HepG2 (cell line): Measurements from ENCODE around the gene NFYC. TPM values are rescaled to one million over a fixed set of nuclear protein-coding genes. Genes with fewer than 3 reads are reported as not detected.

Source experiments
- ARNT ChIP-seq: fragments of 450-650 bp; IDR thresholded peaks from 2 replicates; pipeline ENCODE4 v1.6.1; 2017
- HNF4A ChIP-seq: sonication (generic); formaldehyde crosslinking; IDR thresholded peaks from 2 replicates; pipeline ENCODE4 v1.4.0; 2020; ENCODE audit warnings: missing genetic modification reagents
- NR2F6 ChIP-seq, 2 experiments: IDR thresholded peaks; 2 replicates each; pipeline ENCODE4 v1.6.1; 2016; ENCODE audit warnings: antibody characterized with exemption in 1 of 2, mild to moderate bottlenecking in 1 of 2
- POGZ ChIP-seq: sonication (generic); formaldehyde crosslinking; IDR thresholded peaks from 2 replicates; pipeline ENCODE4 v1.4.0; 2020; ENCODE audit warnings: mild to moderate bottlenecking, missing genetic modification reagents
- SMARCE1 ChIP-seq: fragments of 450-650 bp; IDR thresholded peaks from 2 replicates; pipeline ENCODE4 v1.6.1; 2017; ENCODE audit warnings: borderline replicate concordance
- SMYD3 ChIP-seq: sonication (generic); formaldehyde crosslinking; IDR thresholded peaks from 2 replicates; pipeline ENCODE4 v1.8.1; 2023; ENCODE audit warnings: mild to moderate bottlenecking, missing genetic modification reagents
- SNRNP70 ChIP-seq: fragments of 200-400 bp; formaldehyde crosslinking; IDR thresholded peaks from 2 replicates; pipeline ENCODE4 v1.6.1; 2017; ENCODE audit warnings: mild to moderate bottlenecking, low read depth, low read length, moderate library complexity
- TSC22D2 ChIP-seq: sonication (generic); formaldehyde crosslinking; IDR thresholded peaks from 2 replicates; pipeline ENCODE4 v1.5.1; 2020; ENCODE audit warnings: missing genetic modification reagents, mild to moderate bottlenecking, borderline replicate concordance
- ZNF160 ChIP-seq: sonication (generic); formaldehyde crosslinking; IDR thresholded peaks from 2 replicates; pipeline ENCODE4 v1.8.0; 2022; ENCODE audit warnings: mild to moderate bottlenecking, inconsistent platforms, missing genetic modification reagents
- ZNF30 ChIP-seq: sonication (generic); formaldehyde crosslinking; IDR thresholded peaks from 2 replicates; pipeline ENCODE4 v1.5.0; 2020; ENCODE audit warnings: mild to moderate bottlenecking, missing genetic modification reagents
- ZNF335 ChIP-seq: sonication (generic); formaldehyde crosslinking; IDR thresholded peaks from 2 replicates; pipeline ENCODE4 v1.4.0; 2020; ENCODE audit warnings: missing genetic modification reagents
- ZNF34 ChIP-seq: sonication (generic); formaldehyde crosslinking; IDR thresholded peaks from 2 replicates; pipeline ENCODE4 v1.4.0; 2020; ENCODE audit warnings: mild to moderate bottlenecking, missing genetic modification reagents, borderline replicate concordance
- ZNF678 ChIP-seq: sonication (generic); formaldehyde crosslinking; IDR thresholded peaks from 2 replicates; pipeline ENCODE4 v1.4.0; 2020; ENCODE audit warnings: mild to moderate bottlenecking, missing genetic modification reagents
- polyA plus RNA-seq, 8 experiments: library from polyadenylated mRNA; depleted of rRNA in 3 of 8; stranded (reverse) in 7 of 8; unstranded in 1 of 8; fragments of >200 nt; fragmentation: Illumina TruSeq in 4 of 8; extraction: Trizol in 4 of 8; gene quantifications; 2 replicates each; pipeline versions ENCODE4 v1.2.1 to v1.2.3, GENCODE V29; 2011 to 2016; ENCODE audit warnings: low read depth in 4 of 8, missing spikeins in 1 of 8, mixed read lengths in 1 of 8; ENCODE audit not compliant: insufficient read depth in 1 of 8
- total RNA-seq, 5 experiments: library from RNA; depleted of rRNA; stranded (reverse); fragments of >200 nt; fragmentation: Illumina TruSeq; extraction: Trizol; gene quantifications; 2 replicates each; pipeline ENCODE4 v1.2.3, GENCODE V29; 2016; ENCODE audit warnings: low read depth in 1 of 5
- TF ChIP-seq, protein P1 (sequence below): sonication (generic); formaldehyde crosslinking; IDR thresholded peaks from 2 replicates; pipeline ENCODE4 v1.5.1; 2020; ENCODE audit warnings: missing genetic modification reagents, mild to moderate bottlenecking, borderline replicate concordance
- TF ChIP-seq, protein P2 (sequence below): sonication (generic); formaldehyde crosslinking; IDR thresholded peaks from 2 replicates; pipeline ENCODE4 v1.8.1; 2022; ENCODE audit warnings: low read depth, mild to moderate bottlenecking, missing genetic modification reagents
- TF ChIP-seq, protein P3 (sequence below): sonication (generic); formaldehyde crosslinking; IDR thresholded peaks from 2 replicates; pipeline ENCODE4 v1.8.0; 2022; ENCODE audit warnings: mild to moderate bottlenecking, missing genetic modification reagents, moderate library complexity
- TF ChIP-seq, protein P4 (sequence below): sonication (generic); formaldehyde crosslinking; IDR thresholded peaks from 2 replicates; pipeline ENCODE4 v1.8.0; 2022; ENCODE audit warnings: mild to moderate bottlenecking, missing genetic modification reagents
- TF ChIP-seq, protein P5 (sequence below): sonication (generic); formaldehyde crosslinking; conservative IDR thresholded peaks from 2 replicates; pipeline ENCODE4 v1.8.1; 2023; ENCODE audit warnings: missing genetic modification reagents
- TF ChIP-seq, protein P6 (sequence below): sonication (generic); formaldehyde crosslinking; IDR thresholded peaks from 2 replicates; pipeline ENCODE4 v1.8.0; 2022; ENCODE audit warnings: missing genetic modification reagents, mild to moderate bottlenecking, inconsistent platforms, borderline replicate concordance

The NFYC gene
- total and polyA plus RNA-seq, 2 of the 13 experiments (the other 11 are each of a cell fraction or from before 2014, with no cell fraction given), result 33.9 to 73.7 TPM

DNA sequence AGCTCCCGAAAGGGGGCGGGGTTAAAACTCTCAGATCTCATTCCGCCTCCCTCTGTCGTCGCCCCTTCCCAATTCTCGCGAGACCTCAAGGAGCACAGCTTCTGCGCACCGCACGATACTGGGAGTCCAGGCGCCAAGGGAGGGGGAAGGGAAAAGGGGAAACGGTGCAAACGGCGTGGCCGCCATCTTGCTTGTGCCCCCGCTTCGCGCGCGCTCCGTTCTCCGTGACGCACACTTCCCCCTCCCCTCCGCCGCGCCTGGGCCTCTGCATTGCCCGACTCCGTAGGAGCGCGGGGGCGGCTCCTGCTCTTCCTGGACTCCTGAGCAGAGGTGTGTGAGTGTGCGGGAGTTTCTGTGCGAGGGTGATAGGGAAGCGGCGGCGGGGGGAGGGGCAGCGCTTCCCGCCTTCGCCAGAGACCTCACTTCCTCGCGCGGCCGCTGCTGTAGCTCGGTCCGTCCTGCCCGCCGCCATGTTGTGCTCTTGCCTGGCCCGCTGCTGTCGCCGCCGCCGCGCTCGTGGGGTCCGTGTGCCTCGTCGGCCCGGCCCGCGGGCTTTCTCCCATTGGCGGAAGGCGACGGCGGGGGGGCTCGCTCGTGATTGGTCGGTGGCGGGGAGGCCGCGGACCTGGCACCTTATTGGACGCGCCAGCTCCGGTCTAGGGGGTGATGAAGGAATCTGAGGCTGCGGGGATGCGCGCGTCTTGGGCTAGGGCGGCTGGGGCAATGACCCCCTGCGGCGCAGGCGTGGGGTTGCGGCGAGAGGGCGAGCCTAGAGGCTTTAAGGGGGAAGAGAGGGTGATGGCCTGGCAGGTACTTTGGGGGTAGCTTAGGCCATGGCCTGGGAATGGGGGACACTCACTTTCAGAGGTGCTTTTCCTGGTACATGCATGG is at the start of gene NFYC (continued):
- peak; percentile 85 for TF ChIP-seq ZNF160 (CRISPR knock-in tag)
- TF ChIP-seq ZNF30 (CRISPR knock-in tag), result peak; percentile 82; the same call in 1 of the 2 replicates
- peak; percentile 4; the same call in 1 of the 2 replicates for TF ChIP-seq TSC22D2 (CRISPR knock-in tag)
- TF ChIP-seq NR2F6 (IDR thresholded peaks at IDR 0.05), result peak; percentile 25; the same call in 1 of the 2 replicates
- peak; percentile 29; the same call in 1 of the 2 replicates for TF ChIP-seq NR2F6 (CRISPR knock-in tag; IDR thresholded peaks at IDR 0.05)
- TF ChIP-seq, protein P1, sequence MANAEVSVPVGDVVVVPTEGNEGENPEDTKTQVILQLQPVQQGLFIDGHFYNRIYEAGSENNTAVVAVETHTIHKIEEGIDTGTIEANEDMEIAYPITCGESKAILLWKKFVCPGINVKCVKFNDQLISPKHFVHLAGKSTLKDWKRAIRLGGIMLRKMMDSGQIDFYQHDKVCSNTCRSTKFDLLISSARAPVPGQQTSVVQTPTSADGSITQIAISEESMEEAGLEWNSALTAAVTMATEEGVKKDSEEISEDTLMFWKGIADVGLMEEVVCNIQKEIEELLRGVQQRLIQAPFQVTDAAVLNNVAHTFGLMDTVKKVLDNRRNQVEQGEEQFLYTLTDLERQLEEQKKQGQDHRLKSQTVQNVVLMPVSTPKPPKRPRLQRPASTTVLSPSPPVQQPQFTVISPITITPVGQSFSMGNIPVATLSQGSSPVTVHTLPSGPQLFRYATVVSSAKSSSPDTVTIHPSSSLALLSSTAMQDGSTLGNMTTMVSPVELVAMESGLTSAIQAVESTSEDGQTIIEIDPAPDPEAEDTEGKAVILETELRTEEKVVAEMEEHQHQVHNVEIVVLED, result peak; percentile 87
- no peak for TF ChIP-seq SMARCE1
- TF ChIP-seq, protein P2, sequence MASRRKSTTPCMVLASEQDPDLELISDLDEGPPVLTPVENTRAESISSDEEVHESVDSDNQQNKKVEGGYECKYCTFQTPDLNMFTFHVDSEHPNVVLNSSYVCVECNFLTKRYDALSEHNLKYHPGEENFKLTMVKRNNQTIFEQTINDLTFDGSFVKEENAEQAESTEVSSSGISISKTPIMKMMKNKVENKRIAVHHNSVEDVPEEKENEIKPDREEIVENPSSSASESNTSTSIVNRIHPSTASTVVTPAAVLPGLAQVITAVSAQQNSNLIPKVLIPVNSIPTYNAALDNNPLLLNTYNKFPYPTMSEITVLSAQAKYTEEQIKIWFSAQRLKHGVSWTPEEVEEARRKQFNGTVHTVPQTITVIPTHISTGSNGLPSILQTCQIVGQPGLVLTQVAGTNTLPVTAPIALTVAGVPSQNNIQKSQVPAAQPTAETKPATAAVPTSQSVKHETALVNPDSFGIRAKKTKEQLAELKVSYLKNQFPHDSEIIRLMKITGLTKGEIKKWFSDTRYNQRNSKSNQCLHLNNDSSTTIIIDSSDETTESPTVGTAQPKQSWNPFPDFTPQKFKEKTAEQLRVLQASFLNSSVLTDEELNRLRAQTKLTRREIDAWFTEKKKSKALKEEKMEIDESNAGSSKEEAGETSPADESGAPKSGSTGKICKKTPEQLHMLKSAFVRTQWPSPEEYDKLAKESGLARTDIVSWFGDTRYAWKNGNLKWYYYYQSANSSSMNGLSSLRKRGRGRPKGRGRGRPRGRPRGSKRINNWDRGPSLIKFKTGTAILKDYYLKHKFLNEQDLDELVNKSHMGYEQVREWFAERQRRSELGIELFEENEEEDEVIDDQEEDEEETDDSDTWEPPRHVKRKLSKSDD (CRISPR knock-in tag), result peak; percentile 91
- TF ChIP-seq POGZ (CRISPR knock-in tag), result peak; percentile 92
- TF ChIP-seq ZNF335 (CRISPR knock-in tag), result no peak; the same call in none of the 2 replicates
- TF ChIP-seq, protein P3, sequence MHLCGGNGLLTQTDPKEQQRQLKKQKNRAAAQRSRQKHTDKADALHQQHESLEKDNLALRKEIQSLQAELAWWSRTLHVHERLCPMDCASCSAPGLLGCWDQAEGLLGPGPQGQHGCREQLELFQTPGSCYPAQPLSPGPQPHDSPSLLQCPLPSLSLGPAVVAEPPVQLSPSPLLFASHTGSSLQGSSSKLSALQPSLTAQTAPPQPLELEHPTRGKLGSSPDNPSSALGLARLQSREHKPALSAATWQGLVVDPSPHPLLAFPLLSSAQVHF (CRISPR knock-in tag), result peak; percentile 87; the same call in 1 of the 2 replicates
- peak; percentile 87; the same call in 1 of the 2 replicates for TF ChIP-seq SMYD3 (CRISPR knock-in tag)
- TF ChIP-seq ZNF678 (CRISPR knock-in tag), result peak; percentile 87
- TF ChIP-seq, protein P4, sequence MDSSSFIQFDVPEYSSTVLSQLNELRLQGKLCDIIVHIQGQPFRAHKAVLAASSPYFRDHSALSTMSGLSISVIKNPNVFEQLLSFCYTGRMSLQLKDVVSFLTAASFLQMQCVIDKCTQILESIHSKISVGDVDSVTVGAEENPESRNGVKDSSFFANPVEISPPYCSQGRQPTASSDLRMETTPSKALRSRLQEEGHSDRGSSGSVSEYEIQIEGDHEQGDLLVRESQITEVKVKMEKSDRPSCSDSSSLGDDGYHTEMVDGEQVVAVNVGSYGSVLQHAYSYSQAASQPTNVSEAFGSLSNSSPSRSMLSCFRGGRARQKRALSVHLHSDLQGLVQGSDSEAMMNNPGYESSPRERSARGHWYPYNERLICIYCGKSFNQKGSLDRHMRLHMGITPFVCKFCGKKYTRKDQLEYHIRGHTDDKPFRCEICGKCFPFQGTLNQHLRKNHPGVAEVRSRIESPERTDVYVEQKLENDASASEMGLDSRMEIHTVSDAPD, result no peak; the same call in 1 of the 2 replicates
- TF ChIP-seq HNF4A (CRISPR knock-in tag), result no peak
- no peak for TF ChIP-seq ARNT
- TF ChIP-seq, protein P5, sequence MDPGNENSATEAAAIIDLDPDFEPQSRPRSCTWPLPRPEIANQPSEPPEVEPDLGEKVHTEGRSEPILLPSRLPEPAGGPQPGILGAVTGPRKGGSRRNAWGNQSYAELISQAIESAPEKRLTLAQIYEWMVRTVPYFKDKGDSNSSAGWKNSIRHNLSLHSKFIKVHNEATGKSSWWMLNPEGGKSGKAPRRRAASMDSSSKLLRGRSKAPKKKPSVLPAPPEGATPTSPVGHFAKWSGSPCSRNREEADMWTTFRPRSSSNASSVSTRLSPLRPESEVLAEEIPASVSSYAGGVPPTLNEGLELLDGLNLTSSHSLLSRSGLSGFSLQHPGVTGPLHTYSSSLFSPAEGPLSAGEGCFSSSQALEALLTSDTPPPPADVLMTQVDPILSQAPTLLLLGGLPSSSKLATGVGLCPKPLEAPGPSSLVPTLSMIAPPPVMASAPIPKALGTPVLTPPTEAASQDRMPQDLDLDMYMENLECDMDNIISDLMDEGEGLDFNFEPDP (CRISPR knock-in tag), result no peak
- TF ChIP-seq SNRNP70, result no peak
- TF ChIP-seq, protein P6, sequence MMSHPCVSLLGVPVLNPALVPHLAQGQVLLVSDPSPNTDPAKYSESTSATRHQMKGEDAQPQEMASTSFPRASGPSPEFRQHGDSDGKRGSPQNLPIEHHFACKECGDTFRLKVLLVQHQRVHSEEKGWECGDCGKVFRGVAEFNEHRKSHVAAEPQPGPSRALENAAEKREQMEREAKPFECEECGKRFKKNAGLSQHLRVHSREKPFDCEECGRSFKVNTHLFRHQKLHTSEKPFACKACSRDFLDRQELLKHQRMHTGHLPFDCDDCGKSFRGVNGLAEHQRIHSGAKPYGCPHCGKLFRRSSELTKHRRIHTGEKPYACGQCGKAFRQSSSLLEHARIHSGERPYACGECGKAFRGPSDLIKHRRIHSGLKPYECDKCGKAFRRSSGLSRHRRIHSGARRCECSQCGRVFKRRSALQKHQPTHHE, result peak; percentile 96
- 0 out of 2 replicates have a peak, but pooled peaks have one; percentile 72 for TF ChIP-seq ZNF34
